IPS-20b (cell line): Measurements from ENCODE around the gene RAB9A.
"Not testable (repeated sequence)": the region's sequence is repeated elsewhere in the genome, so short reads cannot be mapped to it uniquely, and the experiment has no call there.

Experiments used
- H3K27ac ChIP-seq: one replicate; pipeline ENCODE4 v1.5.1; 2013; ENCODE audit warnings: low read length
- H3K27me3 ChIP-seq: 2 replicates; pipeline ENCODE4 v1.6.1; 2013; ENCODE audit warnings: mild to moderate bottlenecking, low read length, inconsistent platforms; ENCODE audit not compliant: insufficient read depth
- H3K36me3 ChIP-seq: 2 replicates; pipeline ENCODE4 v1.6.1; 2013; ENCODE audit warnings: low read depth, mild to moderate bottlenecking, inconsistent platforms, low read length, moderate library complexity; ENCODE audit not compliant: insufficient read depth
- H3K4me1 ChIP-seq: 2 replicates; pipeline ENCODE4 v1.6.1; 2013; ENCODE audit warnings: mild to moderate bottlenecking, control low read depth, inconsistent platforms, low read length, moderate library complexity; ENCODE audit not compliant: insufficient read depth
- H3K4me3 ChIP-seq: 2 replicates; pipeline ENCODE4 v1.5.1; 2013; ENCODE audit warnings: mild to moderate bottlenecking, low read length, inconsistent platforms
- H3K9ac ChIP-seq: 2 replicates; pipeline ENCODE4 v1.6.1; 2013; ENCODE audit warnings: low read depth, mild to moderate bottlenecking, inconsistent platforms, low read length, moderate library complexity
- H3K9me3 ChIP-seq: 2 replicates; pipeline ENCODE4 v1.6.1; 2013; ENCODE audit warnings: mild to moderate bottlenecking, low read depth, low read length, inconsistent platforms; ENCODE audit not compliant: insufficient read depth

The RAB9A gene

DNA sequence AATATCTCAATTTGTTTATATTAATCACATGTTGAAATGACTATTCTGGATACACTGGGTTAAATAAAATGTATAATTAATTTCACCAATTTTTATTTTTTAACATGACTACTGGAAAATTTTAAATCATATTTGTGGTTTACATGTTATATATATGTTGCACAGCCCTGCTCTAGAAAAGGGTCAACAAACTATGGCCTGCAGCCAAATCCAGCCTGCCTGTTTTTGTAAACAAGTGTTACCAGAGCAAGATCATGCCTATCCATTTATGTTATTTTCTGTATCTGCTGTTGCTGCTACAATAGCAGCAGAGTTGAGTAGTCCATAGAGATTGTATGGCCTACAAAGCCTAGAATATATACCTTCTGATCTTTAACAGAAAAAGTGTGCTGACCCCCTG is 34.8 kb upstream of the RAB9A start:
- Histone ChIP-seq H3K9ac (peak overlapping the region; percentile 78; the same call in 1 of the 2 replicates), H3K27me3 (no peaks in the 10 kb centered on the region), H3K27ac (no peak overlapping the region), H3K4me1 (peaks cover 3% of the 10 kb centered on the region; the same call in 1 of the 2 replicates), H3K9me3 (no peaks in the 10 kb centered on the region), H3K4me3 (peak overlapping the region; percentile 85), H3K36me3 (no peaks in the 10 kb centered on the region)

DNA sequence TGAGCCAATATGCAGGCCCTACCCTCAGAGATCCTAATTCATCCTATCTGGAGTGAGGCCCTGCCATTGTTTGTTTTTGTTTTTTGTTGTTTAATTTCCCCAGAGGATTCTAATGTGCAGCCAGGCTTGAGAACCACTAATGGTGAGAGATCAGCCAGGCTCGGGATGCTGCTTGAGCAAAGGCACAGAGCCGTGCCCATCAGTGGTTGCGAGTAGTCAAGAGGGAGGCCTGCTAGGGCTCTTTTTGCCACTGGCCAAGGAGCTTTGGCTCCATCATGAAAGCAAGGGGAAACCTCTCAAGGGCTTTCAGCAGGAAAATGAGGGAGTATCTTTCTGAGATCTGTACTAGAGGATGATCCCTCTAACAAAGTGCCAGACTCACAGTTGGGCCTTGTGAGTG is 33.3 kb upstream of the RAB9A start:
- no peak overlapping the region for H3K9ac ChIP-seq
- H3K36me3 ChIP-seq, result peaks cover 3% of the 10 kb centered on the region; the same call in 1 of the 2 replicates
- no peaks in the 10 kb centered on the region for H3K27me3 ChIP-seq

DNA sequence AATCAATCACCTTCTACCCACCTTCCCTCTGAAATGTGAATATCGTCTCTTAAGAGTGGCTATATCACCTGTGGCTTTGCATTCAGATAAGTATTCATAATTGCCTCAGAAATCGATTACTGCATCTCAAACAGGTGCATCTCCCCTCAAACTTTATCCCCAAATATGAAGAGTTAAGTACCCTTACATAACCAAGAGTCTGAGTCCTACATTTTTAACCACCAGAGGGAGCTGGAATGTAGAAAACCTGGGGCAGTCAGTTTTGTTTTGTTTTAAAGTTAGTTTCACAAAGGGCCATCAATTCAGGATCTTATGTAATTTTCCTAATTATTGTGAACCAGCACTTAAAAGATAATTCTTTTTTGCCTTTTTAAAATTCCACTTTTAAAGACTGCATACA is 30.3 kb upstream of the RAB9A start:
- Histone ChIP-seq H3K9ac (peak overlapping the region; percentile 59; the same call in 1 of the 2 replicates), H3K36me3 (peaks cover 16% of the 10 kb centered on the region; the same call in 1 of the 2 replicates), H3K27me3 (no peaks in the 10 kb centered on the region), H3K4me3 (no peak overlapping the region), H3K9me3 (no peaks in the 10 kb centered on the region), H3K27ac (no peak overlapping the region), H3K4me1 (peaks cover 4% of the 10 kb centered on the region; the same call in 1 of the 2 replicates)

More for the DNA sequence above, 33.3 kb upstream of the RAB9A start:
- no peak overlapping the region for H3K27ac ChIP-seq
- no peaks in the 10 kb centered on the region for H3K9me3 ChIP-seq
- no peak overlapping the region for H3K4me3 ChIP-seq
- H3K4me1 ChIP-seq, result peaks cover 4% of the 10 kb centered on the region; the same call in 1 of the 2 replicates

DNA sequence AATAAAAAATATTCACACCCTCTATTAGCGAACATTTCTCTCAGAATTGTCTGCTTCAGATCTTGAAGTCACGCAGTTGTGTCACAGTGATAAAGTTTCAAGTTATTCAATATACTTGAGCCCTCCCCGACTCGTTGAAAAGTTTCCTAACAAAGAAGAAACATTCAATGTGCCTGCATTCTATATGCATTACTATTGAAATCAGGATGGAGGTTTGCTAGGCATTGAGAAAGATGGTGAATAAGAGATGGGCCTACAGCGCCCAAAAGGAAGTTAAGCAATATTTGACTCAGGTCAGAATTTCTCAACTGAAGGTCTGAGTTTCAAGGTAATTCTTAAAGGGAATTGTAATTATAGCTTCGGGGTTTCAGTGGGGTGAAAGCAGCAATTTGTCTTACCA is 29.9 kb upstream of the RAB9A start:
- peaks cover 4% of the 10 kb centered on the region; the same call in 1 of the 2 replicates for H3K4me1 ChIP-seq
- H3K9me3 ChIP-seq, result no peaks in the 10 kb centered on the region
- no peak overlapping the region for H3K27ac ChIP-seq
- no peaks in the 10 kb centered on the region for H3K27me3 ChIP-seq
- H3K9ac ChIP-seq, result peak overlapping the region; percentile 59; the same call in 1 of the 2 replicates
- peaks cover 21% of the 10 kb centered on the region; the same call in 1 of the 2 replicates for H3K36me3 ChIP-seq
- peak overlapping the region; percentile 9; the same call in 1 of the 2 replicates for H3K4me3 ChIP-seq

DNA sequence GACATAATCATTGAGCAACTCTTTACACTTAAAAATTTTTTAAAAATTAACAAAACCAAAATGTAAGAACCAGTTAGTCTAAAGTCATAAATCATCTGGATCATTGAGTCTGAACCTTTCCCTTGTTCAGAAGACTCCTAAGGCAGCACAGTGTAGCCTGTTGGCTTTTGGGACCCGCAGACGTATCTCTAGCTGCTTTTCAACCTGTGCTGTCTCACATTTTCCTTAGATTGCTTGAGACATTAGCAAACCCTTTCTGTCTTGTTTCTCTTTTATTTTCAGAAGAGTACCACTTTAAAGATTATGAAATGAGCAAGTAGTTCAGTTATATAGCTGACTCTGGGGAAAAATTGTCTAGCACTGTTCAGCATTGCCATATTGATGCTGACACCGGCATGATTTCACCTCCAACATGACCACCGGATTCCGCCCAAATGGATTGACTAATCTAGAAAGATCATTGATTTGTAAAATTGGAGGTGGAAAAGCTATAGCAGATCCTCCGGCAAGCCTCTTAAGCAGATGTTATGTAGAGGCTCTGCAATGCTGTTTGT is 27.1 kb upstream of the RAB9A start:
- no peak overlapping the region for H3K4me3 ChIP-seq
- no peak overlapping the region for H3K9ac ChIP-seq
- no peaks in the 10 kb centered on the region for H3K9me3 ChIP-seq
- peaks cover 4% of the 10 kb centered on the region; the same call in 1 of the 2 replicates for H3K4me1 ChIP-seq
- no peaks in the 10 kb centered on the region for H3K27me3 ChIP-seq
- H3K36me3 ChIP-seq, result peaks cover 22% of the 10 kb centered on the region; the same call in 1 of the 2 replicates
- H3K27ac ChIP-seq, result no peak overlapping the region

DNA sequence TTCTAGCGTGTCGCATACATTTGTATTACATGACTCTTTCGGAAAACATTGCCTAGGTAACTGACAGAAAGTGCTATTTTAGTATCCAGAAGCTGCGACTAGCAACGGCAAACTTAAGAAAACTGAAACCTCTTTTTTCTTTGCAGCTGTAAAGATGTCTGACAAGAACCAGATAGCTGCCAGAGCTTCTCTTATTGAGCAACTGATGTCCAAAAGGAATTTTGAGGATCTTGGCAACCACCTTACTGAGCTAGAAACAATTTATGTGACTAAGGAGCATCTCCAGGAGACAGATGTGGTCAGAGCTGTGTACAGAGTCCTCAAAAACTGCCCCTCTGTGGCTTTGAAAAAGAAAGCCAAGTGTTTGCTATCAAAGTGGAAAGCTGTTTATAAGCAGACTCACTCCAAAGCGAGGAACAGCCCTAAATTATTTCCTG is 26.6 kb upstream of the RAB9A start:
- Histone ChIP-seq H3K9me3 (no peaks in the 10 kb centered on the region), H3K36me3 (peaks cover 22% of the 10 kb centered on the region; the same call in 1 of the 2 replicates), H3K4me3 (no peak overlapping the region), H3K27ac (no peak overlapping the region), H3K27me3 (no peaks in the 10 kb centered on the region), H3K4me1 (peaks cover 4% of the 10 kb centered on the region; the same call in 1 of the 2 replicates), H3K9ac (no peak overlapping the region)

DNA sequence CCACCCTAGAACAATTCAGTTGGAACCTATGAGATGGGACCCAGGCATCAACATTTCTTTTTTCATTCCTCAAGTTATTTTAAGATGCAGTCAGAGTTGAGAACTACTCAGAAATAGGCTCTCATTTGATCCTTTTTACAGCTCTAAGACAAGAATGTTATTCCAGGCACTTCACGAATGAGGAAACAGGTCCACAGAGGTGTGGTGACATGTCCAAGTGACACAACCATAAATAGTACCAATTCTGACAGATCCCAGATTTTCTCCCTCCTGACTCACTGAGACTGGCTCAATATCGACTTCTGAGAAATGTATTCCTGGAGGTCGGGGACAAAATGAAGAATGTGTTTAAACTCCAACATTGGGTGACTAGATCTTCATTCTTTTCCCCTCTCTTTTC is 24.9 kb upstream of the RAB9A start:
- Histone ChIP-seq H3K9ac (no peak overlapping the region), H3K27ac (no peak overlapping the region), H3K4me1 (peaks cover 2% of the 10 kb centered on the region; the same call in 1 of the 2 replicates), H3K27me3 (no peaks in the 10 kb centered on the region), H3K4me3 (no peak overlapping the region), H3K9me3 (no peaks in the 10 kb centered on the region), H3K36me3 (peaks cover 22% of the 10 kb centered on the region; the same call in 1 of the 2 replicates)

DNA sequence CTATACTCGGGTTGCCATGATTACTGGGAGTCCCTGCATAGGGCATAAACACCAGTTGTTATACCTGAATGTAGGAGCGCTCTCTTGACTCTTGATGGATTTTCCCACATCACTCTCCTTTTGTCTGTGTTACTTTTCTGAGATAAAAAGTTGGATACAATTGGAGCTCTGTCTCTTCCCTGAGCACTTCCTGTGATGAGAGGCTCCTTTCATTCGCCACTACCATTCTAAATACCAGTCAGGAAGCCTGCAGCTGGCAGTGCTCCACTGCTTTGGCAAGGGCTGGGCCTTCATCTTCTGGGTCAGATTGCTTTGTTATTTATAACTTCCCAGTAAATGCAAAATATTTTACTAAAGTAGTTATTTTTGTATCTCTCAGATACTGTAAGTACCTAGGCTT is 22.1 kb upstream of the RAB9A start:
- Histone ChIP-seq H3K36me3 (peaks cover 19% of the 10 kb centered on the region; the same call in 1 of the 2 replicates), H3K4me1 (no peaks in the 10 kb centered on the region), H3K27me3 (no peaks in the 10 kb centered on the region), H3K27ac (no peak overlapping the region), H3K4me3 (no peak overlapping the region), H3K9ac (no peak overlapping the region), H3K9me3 (no peaks in the 10 kb centered on the region)

DNA sequence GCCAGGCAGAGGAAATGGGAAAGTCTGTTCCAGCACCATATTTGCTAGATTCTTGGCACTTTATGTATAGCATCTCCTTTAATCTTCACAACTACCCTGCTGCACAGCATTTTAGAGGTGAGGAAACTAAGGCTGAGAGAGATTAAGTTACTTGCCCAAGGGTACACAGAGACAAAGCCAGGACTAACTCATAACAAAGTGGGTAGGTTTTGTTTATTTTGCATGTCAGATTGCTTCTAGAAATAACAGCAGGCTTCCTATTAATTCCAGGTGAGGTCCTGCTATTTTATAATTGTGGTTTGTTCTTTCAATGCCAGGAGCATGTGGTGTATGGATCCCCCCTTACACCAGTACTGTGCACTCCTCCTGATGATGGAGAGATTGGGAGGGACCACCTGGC is 21.0 kb upstream of the RAB9A start:
- Histone ChIP-seq H3K4me3 (no peak overlapping the region), H3K9me3 (no peaks in the 10 kb centered on the region), H3K4me1 (no peaks in the 10 kb centered on the region), H3K9ac (no peak overlapping the region), H3K27ac (no peak overlapping the region), H3K27me3 (no peaks in the 10 kb centered on the region), H3K36me3 (peaks cover 13% of the 10 kb centered on the region; the same call in 1 of the 2 replicates)

DNA sequence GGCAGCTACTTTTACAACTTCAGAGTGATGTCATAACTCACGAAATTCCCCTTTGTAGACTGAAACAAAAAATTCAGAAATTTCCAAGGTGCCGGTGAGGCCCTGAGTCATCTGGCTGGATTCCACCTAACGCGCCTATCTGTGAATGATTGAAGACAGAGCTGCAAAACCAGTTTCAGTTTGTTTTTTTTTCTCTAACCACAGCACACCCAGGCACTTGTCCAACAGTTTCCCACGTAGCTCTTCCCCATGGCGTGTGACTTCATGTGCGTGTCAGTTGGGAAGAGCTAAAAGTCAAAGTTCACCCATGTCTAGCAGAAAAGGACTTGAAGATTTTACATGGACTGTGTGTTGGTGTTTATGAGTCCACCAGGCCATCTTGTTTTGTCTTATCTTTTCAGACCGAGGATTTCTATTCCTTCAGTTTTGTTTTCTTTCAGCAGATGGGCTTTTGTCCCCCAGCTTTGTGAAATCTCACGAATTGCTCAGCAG is 19.6 kb upstream of the RAB9A start:
- H3K27me3 ChIP-seq, result no peaks in the 10 kb centered on the region
- no peak overlapping the region for H3K9ac ChIP-seq

DNA sequence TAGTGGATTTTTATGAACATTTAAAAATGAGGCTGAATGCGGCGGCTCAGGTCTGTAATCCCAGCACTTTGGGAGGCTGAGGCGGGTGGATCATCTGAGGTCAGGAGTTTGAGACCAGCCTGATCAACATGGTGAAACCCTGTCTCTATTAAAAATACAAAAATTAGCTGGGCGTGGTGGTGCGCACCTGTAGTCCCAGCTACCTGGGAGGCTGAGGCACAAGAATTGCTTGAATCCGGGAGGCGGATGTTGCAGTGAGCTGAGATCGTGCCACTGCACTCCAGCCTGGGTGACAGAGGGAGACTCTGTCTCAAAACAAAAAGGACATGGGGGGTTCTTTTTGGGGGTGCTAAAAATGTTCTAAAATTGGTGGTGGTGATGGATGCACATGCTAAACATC is 19.2 kb upstream of the RAB9A start:
- H3K4me3 ChIP-seq, H3K36me3 ChIP-seq, H3K27me3 ChIP-seq, H3K4me1 ChIP-seq, H3K9me3 ChIP-seq, H3K9ac ChIP-seq, H3K27ac ChIP-seq: not testable (repeated sequence)

More for the DNA sequence above, 19.6 kb upstream of the RAB9A start:
- no peak overlapping the region for H3K4me3 ChIP-seq
- no peaks in the 10 kb centered on the region for H3K9me3 ChIP-seq
- no peaks in the 10 kb centered on the region for H3K36me3 ChIP-seq
- H3K4me1 ChIP-seq, result no peaks in the 10 kb centered on the region
- H3K27ac ChIP-seq, result no peak overlapping the region

DNA sequence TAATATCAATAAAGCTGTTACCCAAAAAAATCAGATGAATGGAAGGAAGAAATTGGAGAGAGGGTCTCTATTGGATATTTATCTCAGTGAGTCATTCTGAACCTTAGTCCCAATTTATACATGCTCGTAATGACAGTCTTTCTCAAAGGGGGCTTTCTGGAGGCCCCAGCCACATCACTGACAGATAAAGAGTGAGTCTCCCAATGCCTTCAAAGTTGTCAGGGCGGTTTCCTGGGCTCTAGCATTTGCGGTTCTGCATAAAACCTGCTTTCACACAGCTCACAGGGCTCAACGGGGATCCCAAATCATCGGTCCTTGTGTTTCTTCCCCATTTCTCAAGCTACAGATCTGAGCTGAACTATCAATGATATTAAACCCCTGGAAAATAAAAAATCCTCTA is 18.7 kb upstream of the RAB9A start:
- Histone ChIP-seq H3K9me3 (no peaks in the 10 kb centered on the region), H3K27ac (no peak overlapping the region), H3K9ac (no peak overlapping the region)

More for the DNA sequence above, 18.7 kb upstream of the RAB9A start:
- Histone ChIP-seq H3K27me3 (no peaks in the 10 kb centered on the region), H3K4me1 (no peaks in the 10 kb centered on the region), H3K36me3 (no peaks in the 10 kb centered on the region), H3K4me3 (no peak overlapping the region)
